Tibial artery (tissue), 4 donors: ENCODE data around the gene SPG7.

Experiments used
- DNase-seq, 2 donors: peaks; one replicate each; pipeline ENCODE4 v3.0.0-alpha.2; 2019
- H3K27ac ChIP-seq, 2 donors: fragments of 200-600 bp; sonication (generic) in 1 of 2; 1 replicate in 1 of 2; 2 replicates in 1 of 2; pipeline ENCODE4 v1.5.1; 2018 to 2019; ENCODE audit warnings: mild to moderate bottlenecking in 1 of 2
- H3K27me3 ChIP-seq, 2 donors: fragments of 200-600 bp; sonication (generic) in 1 of 2; one replicate each; pipeline versions ENCODE4 v1.5.1 to v1.6.0; 2016 to 2019
- H3K36me3 ChIP-seq, 3 donors: fragments of 200-600 bp; sonication (generic) in 2 of 3; one replicate each; pipeline ENCODE4 v1.5.1; 2016 to 2019; ENCODE audit warnings: mild to moderate bottlenecking in 2 of 3
- H3K4me1 ChIP-seq, 4 donors: fragments of 200-600 bp; sonication (generic) in 2 of 4; 1 replicate in 3 of 4; 2 replicates in 1 of 4; pipeline ENCODE4 v1.5.1; 2016 to 2019
- H3K4me3 ChIP-seq, 2 donors: fragments of 200-600 bp; sonication (generic) in 1 of 2; 1 replicate in 1 of 2; 2 replicates in 1 of 2; pipeline ENCODE4 v1.5.1; 2018 to 2019; ENCODE audit warnings: mild to moderate bottlenecking in 2 of 2
- H3K9me3 ChIP-seq, 3 donors: fragments of 200-600 bp; sonication (generic) in 1 of 3; one replicate each; pipeline ENCODE4 v1.5.1; 2016 to 2019
- CTCF ChIP-seq, 2 experiments: fragments of 200-600 bp in 1 of 2; fragments of 450-650 bp in 1 of 2; IDR thresholded peaks; one replicate each; pipeline ENCODE4 v1.5.1; 2017 to 2019; ENCODE audit warnings: antibody characterized with exemption in 2 of 2, mild to moderate bottlenecking in 1 of 2, moderate library complexity in 1 of 2
- intact Hi-C: fragments of 100-400 bp; cut with DNase I; formaldehyde crosslinking; loops from one replicate; pipeline ENCODE4 v1.15.0; 2023; ENCODE audit warnings: low total_unique reads

The SPG7 gene

GRCh38 chr16:89572073-89572484, 63.9 kb downstream of the SPG7 start:
- no peak for DNase-seq
- Histone ChIP-seq H3K4me3 (no peak overlapping the region), H3K9me3 (no peaks in the 10 kb centered on the region), H3K4me1 (peaks cover 0 to 28% (median 21%) of the 10 kb centered on the region in 4 donors), H3K27ac (no peak overlapping the region), H3K27me3 (peaks cover 8 to 74% of the 10 kb centered on the region in 2 donors), H3K36me3 (no peaks in the 10 kb centered on the region)
- no peak for TF ChIP-seq CTCF (IDR thresholded peaks at IDR 0.05)
- intact Hi-C loops: no loop called here

- H3K27me3 ChIP-seq: peaks cover 8 to 80% of the 10 kb centered on the region in 2 donors
- intact Hi-C loops: no loop called here
- no peak for DNase-seq
- H3K36me3 ChIP-seq: no peaks in the 10 kb centered on the region
- no peak for TF ChIP-seq CTCF (IDR thresholded peaks at IDR 0.05)
- H3K27ac ChIP-seq: no peak overlapping the region
- peaks cover 0 to 28% (median 21%) of the 10 kb centered on the region in 4 donors for H3K4me1 ChIP-seq
- no peak overlapping the region for H3K4me3 ChIP-seq
- H3K9me3 ChIP-seq: no peaks in the 10 kb centered on the region
Observed at GRCh38 chr16:89572485-89573205, 64.4 kb downstream of the SPG7 start.

- peaks cover 8 to 79% of the 10 kb centered on the region in 2 donors for H3K27me3 ChIP-seq
- intact Hi-C loops: no loop called here
- TF ChIP-seq CTCF (IDR thresholded peaks at IDR 0.05): no peak
- H3K27ac ChIP-seq: no peak overlapping the region
- H3K36me3 ChIP-seq: no peaks in the 10 kb centered on the region
- no peaks in the 10 kb centered on the region for H3K9me3 ChIP-seq
- H3K4me1 ChIP-seq: peaks cover 0 to 28% (median 21%) of the 10 kb centered on the region in 4 donors
- peak overlapping the region in 1 of 2 donors; percentile 39 for H3K4me3 ChIP-seq
- no peak for DNase-seq
Observed at GRCh38 chr16:89573826-89574680, 65.8 kb downstream of the SPG7 start.

- no peak overlapping the region for H3K27ac ChIP-seq
- TF ChIP-seq CTCF (IDR thresholded peaks at IDR 0.05): peak; percentile 36 to 44
- no peak for DNase-seq
- peak overlapping the region; percentile 4 to 39 for H3K4me3 ChIP-seq
- H3K9me3 ChIP-seq: no peaks in the 10 kb centered on the region
- H3K27me3 ChIP-seq: peaks cover 8 to 72% of the 10 kb centered on the region in 2 donors
- H3K36me3 ChIP-seq: no peaks in the 10 kb centered on the region
- intact Hi-C loops: no loop called here
- peaks cover 0 to 28% (median 21%) of the 10 kb centered on the region in 4 donors for H3K4me1 ChIP-seq
Observed at GRCh38 chr16:89574681-89575246, 66.6 kb downstream of the SPG7 start.

- peak within 1 kb of the TSS; percentile 4 to 39 for H3K4me3 ChIP-seq
- H3K27ac ChIP-seq: no peak within 1 kb of the TSS
- H3K27me3 ChIP-seq: peaks cover 8 to 64% of the 10 kb centered on the region in 2 donors
- H3K36me3 ChIP-seq: no peaks in the 10 kb centered on the region
- no peak for DNase-seq
- intact Hi-C loops: no loop called here
- H3K4me1 ChIP-seq: peaks cover 0 to 28% (median 21%) of the 10 kb centered on the region in 4 donors
- no peak for TF ChIP-seq CTCF (IDR thresholded peaks at IDR 0.05)
- H3K9me3 ChIP-seq: no peaks in the 10 kb centered on the region
Observed at GRCh38 chr16:89575247-89576152, 67.3 kb downstream of the SPG7 start, which contains the start of gene CPNE7. Gene CPNE7 (plus strand): TSS chr16:89575758. CDS start chr16:89575898, 140 bp downstream.
